Body of pancreas (tissue), 4 donors: ENCODE measurements around the gene DDX3Y. TPM values are rescaled to one million over a fixed set of nuclear protein-coding genes. Genes with fewer than 3 reads are reported as not detected.

Experiments
- ATAC-seq: fragments of 150-250 bp; one replicate; pipeline ENCODE4 v1.9.1; 2016
- DNase-seq, 4 donors: peaks; one replicate each; pipeline ENCODE4 v3.0.0-alpha.2; 2019
- H3K27ac ChIP-seq, 4 donors: fragments of 200-600 bp; sonication (generic); 1 replicate in 3 of 4; 2 replicates in 1 of 4; pipeline versions ENCODE4 v1.5.1 to v1.6.1; 2016 to 2019; ENCODE audit warnings: mild to moderate bottlenecking in 1 of 4, mixed read lengths in 1 of 4, moderate library complexity in 1 of 4
- H3K27me3 ChIP-seq, 2 donors: fragments of 200-600 bp; sonication (generic); one replicate each; pipeline ENCODE4 v1.6.0; 2016; ENCODE audit warnings: mild to moderate bottlenecking in 1 of 2
- H3K36me3 ChIP-seq, 2 donors: fragments of 200-600 bp; sonication (generic); replicated peaks in 1 of 2; 2 replicates each; pipeline ENCODE4 v1.5.1; 2016; ENCODE audit warnings: low read depth in 2 of 2; ENCODE audit not compliant: insufficient read depth in 1 of 2
- H3K4me1 ChIP-seq: fragments of 200-600 bp; sonication (generic); one replicate; pipeline ENCODE4 v1.6.0; 2016
- H3K4me3 ChIP-seq, 2 donors: fragments of 200-600 bp; sonication (generic); 1 replicate in 1 of 2; 2 replicates in 1 of 2; pipeline ENCODE4 v1.5.1; 2016 to 2019
- H3K9me3 ChIP-seq, 3 donors: fragments of 200-600 bp; sonication (generic); 1 replicate in 2 of 3; 2 replicates in 1 of 3; pipeline ENCODE4 v1.5.1; 2016
- CTCF ChIP-seq, 7 experiments: fragments of 450-650 bp in 4 of 7; fragments of 200-600 bp in 3 of 7; sonication (generic) in 3 of 7; IDR thresholded peaks; one replicate each; pipeline ENCODE4 v1.5.1; 2016 to 2019; ENCODE audit warnings: antibody characterized with exemption in 7 of 7
- POLR2A ChIP-seq, 3 donors: fragments of 450-650 bp; IDR thresholded peaks; one replicate each; pipeline ENCODE4 v1.6.1; 2016; ENCODE audit warnings: antibody characterized with exemption in 3 of 3, mild to moderate bottlenecking in 2 of 3
- WGBS, 2 donors: methylation state at CpG; one replicate each; pipeline ENCODE4 v1.1.5; 2017; 5-methylcytosine and 5-hydroxymethylcytosine counted together
- intact Hi-C: fragments of 100-400 bp; cut with DNase I; formaldehyde crosslinking; loops from one replicate; pipeline ENCODE4 v1.15.1; 2023
- total RNA-seq, 2 donors: library from RNA; depleted of rRNA; stranded (reverse); fragments of >200 nt; gene quantifications; one replicate each; pipeline ENCODE4 v1.1.0, GENCODE V29; 2016

DDX3Y gene
- not detected for total RNA-seq

DNA sequence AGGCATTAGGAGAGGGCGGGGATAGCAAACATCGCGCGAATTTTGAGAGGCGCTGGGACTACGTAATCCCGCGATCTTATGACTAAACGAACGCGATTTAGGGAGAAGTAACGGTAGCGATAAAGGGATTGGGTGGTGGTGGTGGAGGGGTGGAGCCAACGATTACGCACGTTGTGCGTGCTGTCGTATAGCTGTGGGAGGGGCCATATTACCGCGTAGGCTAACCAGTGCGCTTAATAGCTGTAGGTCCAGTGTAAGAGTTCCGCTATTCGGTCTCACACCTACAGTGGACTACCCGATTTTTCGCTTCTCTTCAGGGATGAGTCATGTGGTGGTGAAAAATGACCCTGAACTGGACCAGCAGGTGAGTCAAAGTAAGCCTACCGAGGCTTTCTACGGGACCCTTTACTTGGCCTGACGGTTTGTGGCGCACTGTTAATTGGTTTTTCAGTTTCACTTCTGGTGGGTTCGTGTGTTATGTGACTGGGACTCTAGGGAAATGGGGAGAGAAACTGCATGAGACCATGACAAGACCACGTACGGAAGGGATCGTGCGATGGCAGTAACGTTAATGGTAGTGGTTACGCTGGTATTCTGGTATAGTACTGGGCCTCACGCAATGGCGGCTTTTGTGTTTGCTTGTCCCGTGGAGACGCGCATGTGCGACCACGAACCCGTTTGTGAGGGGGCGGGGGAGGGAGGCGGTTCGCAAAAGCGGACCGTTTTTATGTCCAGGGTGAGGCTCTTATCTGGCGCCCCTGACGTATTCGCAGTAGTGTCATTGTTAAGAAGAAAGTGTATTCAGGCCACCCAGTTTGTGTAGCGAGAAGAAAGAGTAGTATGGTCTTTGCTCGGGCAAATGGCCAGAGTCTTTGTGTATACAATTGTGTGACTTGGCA lies at the start of gene DDX3Y:
Gene DDX3Y, plus strand, starts transcription at position 251 of the 899 bp plus-strand sequence. Its CDS starts 69 bp downstream, at position 320.
- Histone ChIP-seq H3K9me3 (no peaks in the 10 kb centered on the region), H3K4me1 (peaks cover 4% of the 10 kb centered on the region), H3K27ac (peak within 1 kb of the TSS in 2 of 4 donors; percentile 95 to 98), H3K27me3 (no peaks in the 10 kb centered on the region), H3K4me3 (peak within 1 kb of the TSS in 1 of 2 donors; percentile 38), H3K36me3 (no peaks in the 10 kb centered on the region)
- intact Hi-C loops = no loop called here
- 0 to 1% methylated on average over 24 to 41 of the region's 54 CpGs for WGBS, 2 donors
- ATAC-seq = peak; percentile 98
- TF ChIP-seq CTCF (IDR thresholded peaks at IDR 0.05) = no peak
- no peak for TF ChIP-seq POLR2A (IDR thresholded peaks at IDR 0.05)
- peak in 3 of 4 donors; percentile 0 to 94 (median 87) for DNase-seq

- DNase-seq = no peak
- H3K9me3 ChIP-seq = no peaks in the 10 kb centered on the region
- no peak overlapping the region for H3K27ac ChIP-seq
- intact Hi-C loops = no loop called here
- TF ChIP-seq POLR2A (IDR thresholded peaks at IDR 0.05) (no peak), CTCF (IDR thresholded peaks at IDR 0.05) (no peak)
- no peak for ATAC-seq
- no peaks in the 10 kb centered on the region for H3K4me1 ChIP-seq
- H3K36me3 ChIP-seq = no peaks in the 10 kb centered on the region
- no peak overlapping the region for H3K4me3 ChIP-seq
- H3K27me3 ChIP-seq = no peaks in the 10 kb centered on the region
Observed at GRCh38 chrY:12855791-12856275, 48.8 kb upstream of the DDX3Y start.

DNA sequence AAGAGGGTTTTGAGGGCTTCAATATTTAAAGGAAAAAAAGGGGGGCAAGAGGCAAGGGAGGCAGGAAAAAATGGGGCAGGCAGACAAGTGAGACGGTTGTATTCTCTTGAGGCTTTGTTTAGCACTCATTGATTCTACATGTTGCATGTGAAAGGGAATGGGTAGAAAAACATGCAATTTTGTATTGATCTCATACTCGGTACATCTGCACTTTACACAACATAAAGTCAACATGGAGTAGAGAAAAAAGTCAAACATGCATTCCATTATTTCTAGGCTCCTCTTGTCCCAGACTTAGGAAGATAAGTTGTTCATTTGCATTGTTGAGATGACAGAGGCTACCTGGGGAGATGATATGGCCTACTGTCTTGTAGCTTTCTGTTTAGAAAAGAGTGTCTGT lies 36.7 kb upstream of the DDX3Y start:
- no peaks in the 10 kb centered on the region for H3K36me3 ChIP-seq
- no peak for ATAC-seq
- H3K27me3 ChIP-seq = no peaks in the 10 kb centered on the region
- DNase-seq = no peak
- no peak overlapping the region for H3K4me3 ChIP-seq
- no peak for TF ChIP-seq CTCF (IDR thresholded peaks at IDR 0.05)
- no peak for TF ChIP-seq POLR2A (IDR thresholded peaks at IDR 0.05)
- no peaks in the 10 kb centered on the region for H3K9me3 ChIP-seq
- no peak overlapping the region for H3K27ac ChIP-seq
- 41 to 47% methylated on average over 2 of the region's 2 CpGs for WGBS, 2 donors
- H3K4me1 ChIP-seq = no peaks in the 10 kb centered on the region
- intact Hi-C loops = no loop called here

DNA sequence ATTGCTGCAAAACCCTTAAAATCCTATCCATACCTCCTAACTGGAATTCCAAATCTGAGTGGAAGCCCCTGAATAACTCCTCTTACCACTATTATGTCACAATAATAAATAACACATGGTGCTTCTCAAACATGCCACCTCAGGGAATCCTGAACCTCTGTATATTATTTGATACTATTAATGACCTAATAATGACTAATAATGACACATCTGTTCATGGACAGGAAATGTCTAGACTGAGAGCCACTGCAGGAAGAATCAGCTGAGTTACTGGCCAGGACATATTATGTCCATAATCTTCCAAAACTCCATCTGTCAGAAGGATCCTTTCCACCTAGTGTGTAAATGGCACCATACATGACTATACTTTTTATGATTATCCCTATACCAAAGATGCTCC lies 7.7 kb upstream of the DDX3Y start:
- DNase-seq (no peak), ATAC-seq (no peak)
- intact Hi-C loops = no loop called here
- Histone ChIP-seq H3K4me3 (no peak overlapping the region), H3K36me3 (no peaks in the 10 kb centered on the region), H3K27ac (no peak overlapping the region), H3K4me1 (no peaks in the 10 kb centered on the region), H3K27me3 (no peaks in the 10 kb centered on the region), H3K9me3 (no peaks in the 10 kb centered on the region)
- TF ChIP-seq CTCF (IDR thresholded peaks at IDR 0.05) (no peak), POLR2A (IDR thresholded peaks at IDR 0.05) (no peak)
